Urinary bladder (tissue), 4 donors: ENCODE data around the gene CDC73. TPM values are rescaled to one million over a fixed set of nuclear protein-coding genes. Genes with fewer than 3 reads are reported as not detected.

Experiments
- DNase-seq: peaks from one replicate; pipeline ENCODE4 v3.0.0-alpha.2; 2015; ENCODE audit errors: extremely low spot score
- H3K27ac ChIP-seq: one replicate; pipeline ENCODE4 v1.5.1; 2013; ENCODE audit warnings: low read depth, mild to moderate bottlenecking, moderate library complexity
- H3K36me3 ChIP-seq: one replicate; pipeline ENCODE4 v1.6.1; 2013; ENCODE audit warnings: mild to moderate bottlenecking, moderate library complexity; ENCODE audit not compliant: insufficient read depth
- H3K4me1 ChIP-seq: one replicate; pipeline ENCODE4 v1.6.1; 2013; ENCODE audit warnings: mild to moderate bottlenecking, moderate library complexity; ENCODE audit not compliant: insufficient read depth
- H3K4me3 ChIP-seq: one replicate; pipeline ENCODE4 v1.5.1; 2013; ENCODE audit warnings: low read depth, low read length
- WGBS: extraction: QIAGEN DNeasy Blood & Tissue Kit; methylation state at CpG from one replicate; pipeline ENCODE4 v1.1.7; 2013; 5-methylcytosine and 5-hydroxymethylcytosine counted together
- polyA plus RNA-seq: library from polyadenylated mRNA; stranded (reverse); fragments of 200-250 nt; gene quantifications from one replicate; pipeline ENCODE4 v1.2.3, GENCODE V29; 2013
- total RNA-seq: library from RNA; depleted of rRNA; stranded (reverse); fragments of >200 nt; gene quantifications from one replicate; pipeline ENCODE4 v1.2.3, GENCODE V29; 2014
- donor health status: healthy with polysubstance abuse.
- donor health status: healthy.

Gene CDC73
- total and polyA plus RNA-seq, 2 donors: 20.3 to 79.6 TPM

- Histone ChIP-seq H3K36me3 (peaks cover 1% of the 10 kb centered on the region), H3K27ac (no peak overlapping the region), H3K4me1 (no peaks in the 10 kb centered on the region), H3K4me3 (no peak overlapping the region)
- WGBS: 82% methylated on average over 15 of the region's 15 CpGs
- DNase-seq: no peak
Observed at GRCh38 chr1:193237381-193237978, 115.6 kb downstream of the CDC73 start.

GRCh38 chr1:193240609-193241008 is 118.8 kb downstream of the CDC73 start:
- Histone ChIP-seq H3K27ac (no peak overlapping the region), H3K4me1 (no peaks in the 10 kb centered on the region), H3K4me3 (no peak overlapping the region), H3K36me3 (peaks cover 1% of the 10 kb centered on the region)
- 98% methylated on average over 1 of the region's 1 CpG for WGBS
- no peak for DNase-seq

GRCh38 chr1:193241132-193241827 is 119.4 kb downstream of the CDC73 start:
- Histone ChIP-seq H3K36me3 (peaks cover 1% of the 10 kb centered on the region), H3K27ac (no peak overlapping the region), H3K4me3 (no peak overlapping the region), H3K4me1 (no peaks in the 10 kb centered on the region)
- no peak for DNase-seq
- 96% methylated on average over 7 of the region's 7 CpGs for WGBS

GRCh38 chr1:193242000-193242399 is 120.2 kb downstream of the CDC73 start:
- WGBS: 98% methylated on average over 4 of the region's 4 CpGs
- Histone ChIP-seq H3K36me3 (peaks cover 1% of the 10 kb centered on the region), H3K4me3 (no peak overlapping the region), H3K27ac (no peak overlapping the region), H3K4me1 (no peaks in the 10 kb centered on the region)
- DNase-seq: no peak

GRCh38 chr1:193249187-193249586 is 127.4 kb downstream of the CDC73 start:
- Histone ChIP-seq H3K36me3 (peaks cover 1% of the 10 kb centered on the region), H3K4me3 (no peak overlapping the region), H3K27ac (no peak overlapping the region), H3K4me1 (no peaks in the 10 kb centered on the region)
- DNase-seq: no peak
- WGBS: 98% methylated on average over 7 of the region's 7 CpGs

- H3K36me3 ChIP-seq: peaks cover 1% of the 10 kb centered on the region
- no peak overlapping the region for H3K27ac ChIP-seq
- H3K4me1 ChIP-seq: no peaks in the 10 kb centered on the region
- H3K4me3 ChIP-seq: no peak overlapping the region
- WGBS: 69% methylated on average over 2 of the region's 2 CpGs
- no peak for DNase-seq
Observed at GRCh38 chr1:193251950-193252349, 130.1 kb downstream of the CDC73 start.

GRCh38 chr1:193256019-193256418 is 134.2 kb downstream of the CDC73 start:
- DNase-seq: no peak
- no peak overlapping the region for H3K27ac ChIP-seq
- no peak overlapping the region for H3K4me3 ChIP-seq
- H3K4me1 ChIP-seq: no peaks in the 10 kb centered on the region
- peaks cover 1% of the 10 kb centered on the region for H3K36me3 ChIP-seq

- Histone ChIP-seq H3K27ac (no peak overlapping the region), H3K4me3 (no peak overlapping the region), H3K4me1 (no peaks in the 10 kb centered on the region), H3K36me3 (peaks cover 1% of the 10 kb centered on the region)
- no peak for DNase-seq
- WGBS: 91% methylated on average over 2 of the region's 2 CpGs
Observed at GRCh38 chr1:193259636-193260035, 137.8 kb downstream of the CDC73 start.

GRCh38 chr1:193260056-193260745 is 138.4 kb downstream of the CDC73 start:
- Histone ChIP-seq H3K4me1 (no peaks in the 10 kb centered on the region), H3K36me3 (peaks cover 1% of the 10 kb centered on the region), H3K4me3 (no peak overlapping the region), H3K27ac (no peak overlapping the region)
- DNase-seq: no peak
- 58% methylated on average over 4 of the region's 4 CpGs for WGBS

GRCh38 chr1:193260896-193261295 is 139.1 kb downstream of the CDC73 start:
- no peak for DNase-seq
- Histone ChIP-seq H3K4me1 (no peaks in the 10 kb centered on the region), H3K36me3 (peaks cover 1% of the 10 kb centered on the region), H3K4me3 (no peak overlapping the region), H3K27ac (no peak overlapping the region)

- Histone ChIP-seq H3K4me1 (no peaks in the 10 kb centered on the region), H3K36me3 (peaks cover 1% of the 10 kb centered on the region), H3K4me3 (no peak overlapping the region), H3K27ac (no peak overlapping the region)
- 94% methylated on average over 3 of the region's 3 CpGs for WGBS
- no peak for DNase-seq
Observed at GRCh38 chr1:193262661-193263060, 140.8 kb downstream of the CDC73 start.

- Histone ChIP-seq H3K36me3 (no peaks in the 10 kb centered on the region), H3K27ac (no peak overlapping the region), H3K4me1 (no peaks in the 10 kb centered on the region), H3K4me3 (no peak overlapping the region)
- DNase-seq: no peak
- 86% methylated on average over 4 of the region's 4 CpGs for WGBS
Observed at GRCh38 chr1:193264313-193265065, 142.7 kb downstream of the CDC73 start.

GRCh38 chr1:193265716-193266115 is 143.9 kb downstream of the CDC73 start:
- no peak overlapping the region for H3K27ac ChIP-seq
- no peak overlapping the region for H3K4me3 ChIP-seq
- WGBS: 96% methylated on average over 1 of the region's 1 CpG
- no peaks in the 10 kb centered on the region for H3K4me1 ChIP-seq
- no peaks in the 10 kb centered on the region for H3K36me3 ChIP-seq
- no peak for DNase-seq
